ENCODE data around the gene CWC27.
"Not testable (repeated sequence)": the region's sequence is repeated elsewhere in the genome, so short reads cannot be mapped to it uniquely, and the experiment has no call there.

CWC27 gene

GRCh38 chr5:64895748-64896147 is 127.0 kb downstream of the CWC27 start:
- no peak for TF ChIP-seq CTCF (IDR thresholded peaks at IDR 0.05; ENCODE audit: control insufficient read depth, extremely low read depth, insufficient read depth)
- DNase-seq (ENCODE audit: low read depth): no peak
- no peak overlapping the region for H3K4me3 ChIP-seq (ENCODE audit: low read depth, low read length)

- no peak for DNase-seq (ENCODE audit: low read depth)
- TF ChIP-seq CTCF (IDR thresholded peaks at IDR 0.05; ENCODE audit: control insufficient read depth, extremely low read depth, insufficient read depth): no peak
- no peak overlapping the region for H3K4me3 ChIP-seq (ENCODE audit: low read depth, low read length)
Observed at GRCh38 chr5:64899838-64900237, 131.1 kb downstream of the CWC27 start.

- no peak for TF ChIP-seq CTCF (IDR thresholded peaks at IDR 0.05; ENCODE audit: control insufficient read depth, extremely low read depth, insufficient read depth)
- no peak overlapping the region for H3K4me3 ChIP-seq (ENCODE audit: low read depth, low read length)
- no peak for DNase-seq (ENCODE audit: low read depth)
Observed at GRCh38 chr5:64900618-64901017, 131.9 kb downstream of the CWC27 start.

GRCh38 chr5:64907399-64907798 is 138.7 kb downstream of the CWC27 start:
- DNase-seq (ENCODE audit: low read depth); H3K4me3 ChIP-seq (ENCODE audit: low read depth, low read length): not testable (repeated sequence)

- TF ChIP-seq CTCF (IDR thresholded peaks at IDR 0.05; ENCODE audit: control insufficient read depth, extremely low read depth, insufficient read depth): no peak
- DNase-seq (ENCODE audit: low read depth): no peak
- H3K4me3 ChIP-seq (ENCODE audit: low read depth, low read length): no peak overlapping the region
Observed at GRCh38 chr5:64914396-64914795, 145.7 kb downstream of the CWC27 start.

- no peak for DNase-seq (ENCODE audit: low read depth)
- no peak overlapping the region for H3K4me3 ChIP-seq (ENCODE audit: low read depth, low read length)
- TF ChIP-seq CTCF (IDR thresholded peaks at IDR 0.05; ENCODE audit: control insufficient read depth, extremely low read depth, insufficient read depth): no peak
Observed at GRCh38 chr5:64918083-64918482, 149.4 kb downstream of the CWC27 start.

- no peak for TF ChIP-seq CTCF (IDR thresholded peaks at IDR 0.05; ENCODE audit: control insufficient read depth, extremely low read depth, insufficient read depth)
- no peak overlapping the region for H3K4me3 ChIP-seq (ENCODE audit: low read depth, low read length)
- no peak for DNase-seq (ENCODE audit: low read depth)
Observed at GRCh38 chr5:64921386-64921785, 152.7 kb downstream of the CWC27 start.

Measured in LNCaP clone FGC (cell line).